HG03342 (cell line): ENCODE measurements around the gene TXNDC5.

Source experiments
- ATAC-seq: cut with Tn5 transposase; IDR thresholded peaks from one replicate; pipeline ENCODE4 v1.9.1; 2021; ENCODE audit warnings: mild to moderate bottlenecking, moderate library complexity; ENCODE audit not compliant: unreplicated experiment

Gene TXNDC5

GRCh38 chr6:7868926-7869325 lies 41.7 kb downstream of the TXNDC5 start:
- no peak for ATAC-seq

DNA sequence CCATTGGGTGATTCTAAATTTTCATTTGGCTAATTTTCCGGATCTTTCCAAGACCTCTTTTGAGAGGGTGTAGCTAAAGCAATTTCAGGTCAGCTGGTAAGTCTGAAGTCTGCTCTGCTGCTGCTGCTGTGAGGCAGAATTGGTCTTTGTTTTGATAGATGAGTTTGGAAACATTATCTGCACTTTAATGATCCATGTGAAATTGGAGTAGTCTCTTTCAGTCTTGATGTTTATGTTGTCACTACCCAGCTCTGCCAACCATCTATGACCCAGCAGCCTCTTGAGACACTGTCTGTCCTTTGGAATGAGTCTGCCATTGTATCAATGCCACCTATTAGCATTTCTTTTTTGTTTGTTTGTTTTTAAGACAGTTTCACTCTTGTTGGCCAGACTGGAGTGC lies 44.1 kb downstream of the TXNDC5 start:
- ATAC-seq: no peak

DNA sequence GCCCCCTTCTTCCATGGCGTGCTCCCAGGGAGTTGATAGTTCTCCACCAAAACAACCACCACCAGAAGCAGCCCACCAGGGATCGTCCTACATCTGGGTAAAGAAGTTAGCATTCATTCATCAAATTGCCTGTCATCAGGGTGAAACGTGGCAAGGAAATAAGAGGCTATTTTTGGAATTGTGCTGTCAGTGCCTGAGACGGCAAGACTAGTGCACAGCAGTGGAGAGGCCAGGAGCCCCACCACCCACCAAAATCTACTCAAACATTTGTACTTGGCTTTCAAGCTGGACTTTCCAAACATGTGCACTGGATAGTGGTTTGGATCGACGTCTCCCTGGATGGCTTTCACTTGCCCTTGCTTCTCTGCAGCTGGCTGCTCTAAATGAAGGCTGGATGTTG lies 44.8 kb downstream of the TXNDC5 start:
- ATAC-seq: no peak

DNA sequence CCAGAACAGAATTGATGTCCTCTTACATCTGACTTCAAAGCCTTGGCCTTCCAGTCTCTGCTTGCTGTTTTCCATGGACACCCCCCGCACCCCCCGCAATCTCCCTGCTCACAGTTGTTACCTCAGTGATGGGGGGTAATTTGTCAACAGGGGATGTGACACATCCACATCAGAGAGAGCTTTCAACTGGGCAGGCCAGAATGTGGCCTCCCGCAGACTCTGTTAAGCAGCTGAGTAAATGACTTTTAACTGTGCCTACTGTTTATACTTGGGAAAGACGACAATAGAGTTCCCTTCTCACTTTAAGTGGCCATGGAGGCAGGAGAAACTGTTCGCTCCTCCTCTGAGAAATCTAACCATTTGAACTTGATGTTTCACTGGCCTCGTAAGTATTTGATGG lies 51.0 kb downstream of the TXNDC5 start:
- ATAC-seq: no peak

DNA sequence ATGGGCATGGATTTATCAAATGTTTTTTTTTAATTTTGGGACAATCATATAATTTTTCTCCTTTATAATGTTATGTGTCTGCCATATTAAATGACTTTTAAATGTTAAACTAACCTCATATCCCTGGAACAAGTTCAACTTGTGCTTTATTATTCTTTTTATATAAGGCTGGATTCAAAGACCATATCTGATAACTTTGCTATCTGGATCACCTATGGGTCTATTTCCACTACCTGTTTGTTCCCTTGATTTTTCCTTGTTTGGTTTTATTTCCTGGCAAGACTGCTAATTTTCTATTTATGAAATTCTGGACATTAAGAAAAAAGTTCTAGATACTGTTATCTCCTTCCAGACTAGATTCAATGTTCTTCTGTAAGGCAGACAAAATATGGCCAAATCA lies 58.8 kb downstream of the TXNDC5 start:
- ATAC-seq: no peak

GRCh38 chr6:7848229-7848628 lies 62.4 kb downstream of the TXNDC5 start:
- ATAC-seq: no peak

DNA sequence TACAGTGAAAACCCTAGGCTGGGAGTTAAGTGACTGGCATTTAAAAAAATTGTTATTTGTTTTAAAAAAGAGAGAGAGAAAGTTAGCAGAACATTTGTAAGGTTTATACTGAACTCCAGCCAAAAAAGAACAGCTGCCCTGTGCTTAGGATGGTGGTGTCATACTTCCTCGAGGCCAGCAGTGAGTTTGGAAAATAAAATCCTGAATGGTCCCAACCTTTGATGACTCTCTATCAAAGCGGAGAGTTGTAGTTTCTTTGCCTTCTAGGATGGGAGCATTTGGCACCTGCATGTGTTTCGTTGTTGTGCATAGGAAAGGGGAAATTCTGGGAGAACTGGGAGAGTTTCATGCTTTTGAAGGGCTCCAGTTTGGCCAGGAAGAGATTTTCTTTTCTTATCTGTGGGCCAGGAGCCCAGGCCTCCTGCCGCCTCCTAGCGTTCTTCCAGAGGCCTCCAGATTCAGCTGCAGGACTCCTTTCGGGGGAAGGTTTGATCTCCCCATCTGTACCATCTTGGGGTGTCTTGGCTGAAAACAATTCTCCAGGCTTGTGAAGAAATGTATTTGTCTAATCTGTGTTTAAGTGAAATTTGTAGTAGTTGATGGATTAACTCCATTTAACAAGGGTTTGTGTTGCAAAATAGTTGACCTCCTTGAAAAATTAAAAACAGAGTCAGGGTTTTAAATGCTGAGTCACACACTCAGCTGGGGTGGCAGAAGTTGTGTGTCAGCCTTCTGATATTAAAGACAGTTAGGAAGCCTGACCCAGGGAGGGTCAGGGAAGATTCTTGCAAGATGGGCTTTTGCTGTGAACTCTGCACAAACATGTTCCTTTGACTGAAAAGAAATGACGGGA lies 63.4 kb downstream of the TXNDC5 start:
- no peak for ATAC-seq

DNA sequence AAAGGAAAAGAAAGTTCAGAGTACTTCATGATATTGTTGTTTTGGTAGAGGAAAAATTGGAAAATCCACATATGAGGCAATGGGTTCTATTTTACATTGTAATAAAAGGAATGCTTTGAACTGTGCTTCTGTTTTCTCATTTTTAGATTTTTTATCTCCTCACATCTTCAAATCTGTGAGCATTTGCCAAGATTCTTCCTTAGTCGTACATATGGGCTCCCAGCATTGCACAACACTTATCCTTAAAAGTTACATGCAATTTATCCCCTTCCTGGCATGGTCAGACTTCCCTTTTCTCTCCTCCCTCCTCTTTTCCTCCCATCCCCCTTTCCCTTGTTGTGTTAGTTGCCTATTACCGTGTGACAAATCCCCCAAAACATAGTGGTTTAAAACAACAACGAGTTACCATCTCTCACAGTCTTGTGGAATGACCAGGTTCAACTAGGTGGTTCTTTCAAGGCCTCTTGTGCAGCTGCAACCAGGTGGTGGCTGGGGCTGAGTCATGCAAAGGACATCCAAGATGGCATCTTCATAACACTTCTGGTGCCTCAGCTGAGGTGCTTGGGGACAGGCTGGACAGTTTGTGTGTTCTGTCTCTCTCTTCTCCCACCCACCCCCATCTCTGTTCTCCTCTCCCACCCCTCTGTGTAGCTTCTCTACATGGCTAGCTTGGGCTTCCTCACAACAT lies 68.7 kb downstream of the TXNDC5 start:
- ATAC-seq: no peak

- no peak for ATAC-seq
Measured at GRCh38 chr6:7836371-7837026, 74.1 kb downstream of the TXNDC5 start.

GRCh38 chr6:7833751-7834070 lies 76.9 kb downstream of the TXNDC5 start:
- ATAC-seq: no peak

GRCh38 chr6:7832904-7833750 lies 77.5 kb downstream of the TXNDC5 start:
- ATAC-seq: no peak
